ENCODE data around the gene SMTN.
"Not testable (repeated sequence)": the region's sequence is repeated elsewhere in the genome, so short reads cannot be mapped to it uniquely, and the experiment has no call there.

SMTN gene

DNA sequence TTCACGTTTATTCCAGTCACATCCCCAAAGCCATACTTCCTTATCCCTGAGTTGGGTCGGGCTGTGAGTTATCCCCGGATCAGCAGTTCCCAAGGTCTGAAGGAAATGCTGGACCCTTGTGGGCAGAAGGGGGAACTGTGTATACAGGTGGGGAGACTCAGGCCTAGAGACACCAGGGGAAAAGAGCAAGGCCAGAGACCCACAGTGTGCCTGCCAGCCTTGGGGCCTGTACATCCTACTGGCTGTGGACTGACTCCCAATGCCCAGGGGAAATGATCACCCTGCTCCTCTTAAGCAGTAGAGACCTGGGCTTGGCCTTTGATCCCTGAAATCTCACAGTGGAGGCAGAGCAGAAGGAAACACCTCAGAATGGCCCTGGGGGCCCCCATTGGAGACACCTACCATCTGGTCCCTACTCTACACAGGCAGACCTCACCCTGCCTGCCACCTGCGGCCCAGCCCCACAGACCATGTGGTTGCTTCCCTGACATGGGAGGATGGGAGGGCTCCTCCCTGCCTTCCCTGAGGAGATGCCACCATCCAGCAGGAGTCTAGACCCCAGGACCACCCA is 25.0 kb downstream of the SMTN start:
- peaks cover 17 to 21% of the 10 kb centered on the region in 2 donors for H3K36me3 ChIP-seq (ENCODE audit: control insufficient read depth in 2 of 2, insufficient read depth in 2 of 2, low read length in 2 of 2)
- peak overlapping the region; percentile 90 to 97 for H3K4me3 ChIP-seq (ENCODE audit: low read length in 2 of 2)
- H3K27me3 ChIP-seq (ENCODE audit: control insufficient read depth in 1 of 2, insufficient read depth in 2 of 2, low read length in 2 of 2) = no peaks in the 10 kb centered on the region
- no peaks in the 10 kb centered on the region for H3K9me3 ChIP-seq (ENCODE audit: control insufficient read depth in 2 of 2, low read length in 2 of 2)
- H3K27ac ChIP-seq (ENCODE audit: low read length) = peak overlapping the region; percentile 99
- H3K9ac ChIP-seq (ENCODE audit: low read length in 2 of 2) = peak overlapping the region; percentile 99 to 100
- peaks cover 59% of the 10 kb centered on the region for H3K4me1 ChIP-seq (ENCODE audit: control insufficient read depth, insufficient read depth, low read length)

DNA sequence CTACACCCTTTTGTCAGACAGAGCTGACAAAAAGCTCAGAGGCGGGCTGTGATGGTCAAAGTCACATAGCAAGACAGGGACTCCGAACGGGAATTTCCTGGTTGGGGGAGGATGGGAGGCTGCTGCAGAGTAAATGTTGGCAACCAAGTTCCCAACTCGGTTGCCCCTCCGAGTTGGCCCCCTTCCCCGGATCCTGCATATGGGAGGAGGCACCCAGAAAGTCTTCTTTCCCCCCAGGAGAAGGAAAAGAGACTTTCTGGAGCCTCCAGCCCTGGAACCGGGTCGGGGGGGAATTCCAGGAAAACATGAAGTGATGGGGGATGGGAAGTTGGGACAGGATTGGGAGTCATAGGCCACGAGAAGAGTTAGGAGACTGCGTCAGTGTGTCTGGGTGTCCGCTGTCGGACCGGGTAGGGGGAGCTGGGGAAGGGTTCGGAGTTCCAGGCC is 25.6 kb downstream of the SMTN start:
- Histone ChIP-seq H3K4me3 (ENCODE audit: low read length in 2 of 2) (peak overlapping the region; percentile 90 to 97), H3K9me3 (ENCODE audit: control insufficient read depth in 2 of 2, low read length in 2 of 2) (no peaks in the 10 kb centered on the region), H3K36me3 (ENCODE audit: control insufficient read depth in 2 of 2, insufficient read depth in 2 of 2, low read length in 2 of 2) (peaks cover 15 to 17% of the 10 kb centered on the region in 2 donors), H3K27ac (ENCODE audit: low read length) (peak overlapping the region; percentile 99), H3K9ac (ENCODE audit: low read length in 2 of 2) (peak overlapping the region; percentile 99 to 100), H3K27me3 (ENCODE audit: control insufficient read depth in 1 of 2, insufficient read depth in 2 of 2, low read length in 2 of 2) (no peaks in the 10 kb centered on the region), H3K4me1 (ENCODE audit: control insufficient read depth, insufficient read depth, low read length) (peaks cover 54% of the 10 kb centered on the region)

DNA sequence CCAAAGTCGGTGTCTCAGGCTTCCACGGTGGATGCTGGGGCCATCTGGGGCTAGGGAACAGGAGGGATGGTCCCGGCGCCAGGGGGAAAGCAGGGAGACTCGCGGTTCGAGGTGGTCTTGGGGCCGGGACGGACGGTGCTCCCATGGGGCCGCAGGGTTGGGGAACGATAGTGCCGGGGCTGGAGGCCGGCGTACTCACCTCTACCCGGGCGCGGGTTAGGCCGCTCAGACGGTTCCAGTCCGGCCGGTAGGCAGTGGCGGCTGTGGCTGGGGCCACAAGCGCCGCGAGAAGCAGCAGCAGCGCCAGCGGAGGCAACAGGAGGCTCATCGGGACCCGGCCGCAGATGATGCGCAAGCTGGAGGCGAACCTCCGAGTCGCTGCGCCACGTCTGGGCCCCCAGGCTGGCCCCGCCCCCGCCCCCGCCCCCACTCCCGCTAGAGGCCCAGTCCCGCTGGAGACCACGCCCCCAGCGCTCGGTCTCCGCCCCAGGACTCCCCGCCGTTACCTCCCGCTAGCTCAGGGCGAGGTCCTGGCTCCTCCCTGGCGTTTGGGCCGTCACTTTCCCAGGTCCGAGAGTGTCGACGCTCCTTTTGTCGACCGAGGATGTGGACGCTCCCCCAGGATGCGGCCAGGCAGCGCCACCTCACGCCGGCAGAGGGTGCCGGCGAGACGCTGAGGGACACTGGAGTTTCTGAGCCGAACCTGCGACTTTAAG is 26.2 kb downstream of the SMTN start, which contains the start of gene SELENOM:
SELENOM (minus strand) TSS at position 391 of the 716 bp plus-strand sequence; CDS start at position 328, 63 bp downstream.
- Histone ChIP-seq H3K27me3 (ENCODE audit: control insufficient read depth in 1 of 2, insufficient read depth in 2 of 2, low read length in 2 of 2) (no peaks in the 10 kb centered on the region), H3K27ac (ENCODE audit: low read length) (peak within 1 kb of the TSS; percentile 99), H3K9me3 (ENCODE audit: control insufficient read depth in 2 of 2, low read length in 2 of 2) (no peaks in the 10 kb centered on the region), H3K4me1 (ENCODE audit: control insufficient read depth, insufficient read depth, low read length) (peaks cover 48% of the 10 kb centered on the region), H3K4me3 (ENCODE audit: low read length in 2 of 2) (peak within 1 kb of the TSS; percentile 90 to 97), H3K9ac (ENCODE audit: low read length in 2 of 2) (peak within 1 kb of the TSS; percentile 99 to 100), H3K36me3 (ENCODE audit: control insufficient read depth in 2 of 2, insufficient read depth in 2 of 2, low read length in 2 of 2) (peaks cover 12 to 15% of the 10 kb centered on the region in 2 donors)

DNA sequence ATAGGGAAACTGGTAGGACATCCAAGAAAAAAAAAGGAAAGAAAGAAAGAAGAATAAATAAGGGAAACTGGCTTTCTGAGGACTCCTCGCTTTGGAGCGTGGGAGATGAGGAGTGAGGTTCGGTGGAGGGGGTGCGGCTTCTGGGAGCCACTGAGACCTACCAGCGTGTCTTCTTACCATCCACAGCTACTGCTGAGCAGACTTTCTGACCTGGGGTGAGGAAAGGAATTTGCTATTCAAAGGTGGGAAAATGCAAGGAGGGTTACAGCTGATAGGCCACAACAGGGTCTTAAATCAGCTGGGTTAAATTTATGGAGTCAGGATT is 26.7 kb downstream of the SMTN start:
- Histone ChIP-seq H3K4me1 (ENCODE audit: control insufficient read depth, insufficient read depth, low read length) (peaks cover 44% of the 10 kb centered on the region), H3K9me3 (ENCODE audit: control insufficient read depth in 2 of 2, low read length in 2 of 2) (no peaks in the 10 kb centered on the region), H3K27ac (ENCODE audit: low read length) (peak overlapping the region; percentile 99), H3K9ac (ENCODE audit: low read length in 2 of 2) (peak overlapping the region; percentile 72 to 76), H3K4me3 (ENCODE audit: low read length in 2 of 2) (peak overlapping the region; percentile 67 to 97), H3K36me3 (ENCODE audit: control insufficient read depth in 2 of 2, insufficient read depth in 2 of 2, low read length in 2 of 2) (peaks cover 12 to 13% of the 10 kb centered on the region in 2 donors), H3K27me3 (ENCODE audit: control insufficient read depth in 1 of 2, insufficient read depth in 2 of 2, low read length in 2 of 2) (no peaks in the 10 kb centered on the region)

DNA sequence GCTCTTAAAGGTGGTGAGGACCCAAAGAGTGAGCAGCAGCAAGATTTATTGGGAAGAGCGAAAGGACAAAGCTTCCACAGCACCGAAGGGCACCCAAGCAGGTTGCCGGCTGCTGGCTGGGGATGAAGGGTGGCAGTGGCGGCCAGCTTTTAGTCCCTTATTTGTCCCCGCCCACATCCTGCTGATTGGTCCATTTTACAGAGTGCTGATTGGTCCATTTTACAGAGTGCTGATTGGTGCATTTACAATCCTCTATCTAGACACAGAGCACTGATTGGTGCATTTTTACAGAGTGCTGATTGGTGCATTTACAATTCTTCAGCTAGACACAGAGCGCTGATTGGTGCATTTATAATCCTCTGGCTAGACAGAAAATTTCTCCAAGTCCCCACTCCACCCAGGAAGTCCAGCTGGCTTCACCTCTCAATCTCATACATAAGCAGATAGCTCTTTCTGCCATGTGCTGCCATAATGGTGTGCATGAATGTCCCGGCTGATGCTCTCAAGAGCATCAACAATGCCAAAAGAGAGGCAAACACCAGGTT is 31.5 kb downstream of the SMTN start:
- H3K36me3 ChIP-seq (ENCODE audit: control insufficient read depth in 2 of 2, insufficient read depth in 2 of 2, low read length in 2 of 2); H3K4me1 ChIP-seq (ENCODE audit: control insufficient read depth, insufficient read depth, low read length); H3K27me3 ChIP-seq (ENCODE audit: control insufficient read depth in 1 of 2, insufficient read depth in 2 of 2, low read length in 2 of 2); H3K27ac ChIP-seq (ENCODE audit: low read length); H3K9ac ChIP-seq (ENCODE audit: low read length in 2 of 2); H3K4me3 ChIP-seq (ENCODE audit: low read length in 2 of 2); H3K9me3 ChIP-seq (ENCODE audit: control insufficient read depth in 2 of 2, low read length in 2 of 2): not testable (repeated sequence)

DNA sequence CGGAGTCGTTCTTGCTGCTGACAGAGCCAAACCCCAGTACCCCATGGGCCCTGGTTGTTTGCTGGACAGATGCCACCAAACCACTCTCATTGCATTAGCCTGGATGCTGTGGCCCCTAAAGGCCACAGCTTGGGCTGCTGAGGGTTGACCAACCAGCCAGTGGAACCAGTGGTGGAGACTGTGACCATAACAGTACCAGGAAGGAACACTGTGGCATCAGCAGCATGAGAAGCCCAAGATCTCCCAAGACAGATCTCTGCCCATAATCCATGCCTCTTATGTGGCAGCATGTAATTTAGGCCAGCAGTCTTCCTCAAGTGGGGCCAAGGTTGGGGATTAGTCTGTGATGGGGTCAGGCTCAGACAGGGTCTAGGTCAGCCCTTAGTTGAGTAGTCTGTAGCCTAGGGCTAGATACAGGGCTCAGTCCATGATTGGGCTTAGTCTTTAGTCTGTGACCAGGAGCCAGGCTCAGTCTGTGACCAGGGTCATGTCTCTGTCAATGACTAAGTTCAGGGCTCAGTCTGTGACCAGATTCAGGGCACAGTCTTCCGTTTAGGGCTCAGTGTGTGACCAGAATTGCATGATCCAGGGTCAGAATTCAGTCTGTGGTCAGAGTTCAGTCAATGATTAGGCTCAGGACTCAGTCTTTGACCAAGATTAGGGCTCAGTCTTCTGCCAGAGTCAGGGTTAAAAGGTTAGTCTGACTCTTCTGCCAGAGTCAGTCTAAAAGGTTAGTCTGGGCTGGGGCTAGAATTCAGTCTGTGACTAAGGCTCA is 37.1 kb downstream of the SMTN start:
- Histone ChIP-seq H3K9me3 (ENCODE audit: control insufficient read depth in 2 of 2, low read length in 2 of 2) (no peaks in the 10 kb centered on the region), H3K4me1 (ENCODE audit: control insufficient read depth, insufficient read depth, low read length) (peaks cover 19% of the 10 kb centered on the region), H3K27me3 (ENCODE audit: control insufficient read depth in 1 of 2, insufficient read depth in 2 of 2, low read length in 2 of 2) (no peaks in the 10 kb centered on the region), H3K4me3 (ENCODE audit: low read length in 2 of 2) (no peak overlapping the region), H3K36me3 (ENCODE audit: control insufficient read depth in 2 of 2, insufficient read depth in 2 of 2, low read length in 2 of 2) (no peaks in the 10 kb centered on the region), H3K9ac (ENCODE audit: low read length in 2 of 2) (no peak overlapping the region), H3K27ac (ENCODE audit: low read length) (no peak overlapping the region)

DNA sequence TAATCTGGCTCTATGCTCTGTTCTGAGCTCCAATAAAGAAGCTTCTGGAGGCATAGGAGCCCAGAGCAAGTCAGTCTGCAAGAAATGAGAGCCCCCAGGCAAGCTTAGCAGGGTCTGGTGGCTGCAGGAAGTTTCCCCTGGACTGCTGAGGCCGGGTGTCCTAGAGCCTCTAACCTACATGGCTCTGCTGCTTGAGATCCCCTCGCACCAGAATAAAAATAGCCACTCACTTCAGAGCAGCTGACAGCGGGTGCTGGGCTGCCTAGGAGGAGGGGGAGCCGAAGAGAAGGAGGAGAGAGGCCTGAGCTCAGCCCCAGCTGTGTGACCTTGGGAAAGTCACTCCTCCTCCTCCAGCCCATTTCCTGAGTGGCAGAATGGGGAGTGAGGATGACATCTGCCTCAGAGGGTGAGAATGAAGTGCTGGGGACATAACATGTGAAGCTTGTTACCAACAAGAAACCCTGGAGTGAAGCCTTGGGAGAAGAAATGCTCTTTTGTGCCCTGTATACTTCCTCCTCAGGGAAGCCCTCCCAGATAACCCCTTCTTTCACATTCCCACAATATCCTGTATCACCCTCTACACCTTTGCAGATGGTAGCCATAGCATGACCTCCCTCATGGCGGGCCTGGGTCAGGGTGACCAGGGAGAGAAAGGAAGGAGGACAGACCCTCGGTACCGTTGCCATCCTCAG is 38.1 kb downstream of the SMTN start:
- Histone ChIP-seq H3K36me3 (ENCODE audit: control insufficient read depth in 2 of 2, insufficient read depth in 2 of 2, low read length in 2 of 2) (no peaks in the 10 kb centered on the region), H3K4me3 (ENCODE audit: low read length in 2 of 2) (no peak overlapping the region), H3K27me3 (ENCODE audit: control insufficient read depth in 1 of 2, insufficient read depth in 2 of 2, low read length in 2 of 2) (no peaks in the 10 kb centered on the region), H3K27ac (ENCODE audit: low read length) (no peak overlapping the region), H3K9me3 (ENCODE audit: control insufficient read depth in 2 of 2, low read length in 2 of 2) (no peaks in the 10 kb centered on the region), H3K4me1 (ENCODE audit: control insufficient read depth, insufficient read depth, low read length) (peaks cover 26% of the 10 kb centered on the region), H3K9ac (ENCODE audit: low read length in 2 of 2) (no peak overlapping the region)

DNA sequence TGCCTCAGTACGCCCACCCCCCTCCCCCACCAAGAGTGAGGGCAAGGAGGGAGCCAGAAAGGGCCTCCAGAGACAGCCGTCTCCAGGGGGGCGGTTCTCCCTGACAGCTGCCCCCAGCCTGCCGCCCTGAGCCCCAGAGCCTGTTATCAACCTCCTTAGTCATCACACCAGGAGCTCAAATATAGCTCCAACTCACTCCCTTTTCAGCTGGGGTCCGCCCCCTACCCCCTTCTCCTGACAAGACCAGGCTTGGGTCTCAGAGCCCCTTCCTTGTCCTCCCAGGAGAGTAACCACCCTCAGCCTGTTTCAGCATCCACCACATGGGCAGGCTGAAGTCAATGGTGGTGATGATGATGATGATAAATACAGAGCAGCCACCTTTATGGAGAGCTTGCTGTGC is 39.1 kb downstream of the SMTN start:
- H3K4me1 ChIP-seq (ENCODE audit: control insufficient read depth, insufficient read depth, low read length) = peaks cover 27% of the 10 kb centered on the region

DNA sequence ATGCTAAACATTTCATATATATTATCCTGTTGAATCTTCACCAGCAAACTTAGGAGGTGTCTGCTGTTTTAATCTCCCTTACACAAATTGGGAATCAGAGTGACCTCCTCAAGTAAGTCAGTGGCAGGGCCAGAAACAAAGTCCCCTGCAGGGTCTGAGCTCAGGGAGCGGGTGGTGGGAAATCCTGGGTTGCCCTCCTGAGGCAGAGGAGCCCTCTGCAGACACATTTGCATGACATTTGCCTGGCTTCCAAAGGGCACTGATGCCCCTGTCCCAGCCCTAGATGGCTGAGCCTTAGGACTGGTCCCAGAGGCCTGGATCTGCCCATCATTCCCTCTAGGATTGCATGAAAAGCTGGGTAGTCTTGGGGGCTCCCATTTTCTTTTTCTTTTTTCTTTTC is 39.5 kb downstream of the SMTN start:
- no peaks in the 10 kb centered on the region for H3K36me3 ChIP-seq (ENCODE audit: control insufficient read depth in 2 of 2, insufficient read depth in 2 of 2, low read length in 2 of 2)
- no peak overlapping the region for H3K27ac ChIP-seq (ENCODE audit: low read length)
- peaks cover 27% of the 10 kb centered on the region for H3K4me1 ChIP-seq (ENCODE audit: control insufficient read depth, insufficient read depth, low read length)
- H3K4me3 ChIP-seq (ENCODE audit: low read length in 2 of 2) = no peak overlapping the region
- no peaks in the 10 kb centered on the region for H3K9me3 ChIP-seq (ENCODE audit: control insufficient read depth in 2 of 2, low read length in 2 of 2)
- no peak overlapping the region for H3K9ac ChIP-seq (ENCODE audit: low read length in 2 of 2)
- no peaks in the 10 kb centered on the region for H3K27me3 ChIP-seq (ENCODE audit: control insufficient read depth in 1 of 2, insufficient read depth in 2 of 2, low read length in 2 of 2)

More for the DNA sequence above, 39.1 kb downstream of the SMTN start:
- Histone ChIP-seq H3K36me3 (ENCODE audit: control insufficient read depth in 2 of 2, insufficient read depth in 2 of 2, low read length in 2 of 2) (no peaks in the 10 kb centered on the region), H3K9me3 (ENCODE audit: control insufficient read depth in 2 of 2, low read length in 2 of 2) (no peaks in the 10 kb centered on the region), H3K4me3 (ENCODE audit: low read length in 2 of 2) (no peak overlapping the region), H3K9ac (ENCODE audit: low read length in 2 of 2) (no peak overlapping the region), H3K27ac (ENCODE audit: low read length) (no peak overlapping the region), H3K27me3 (ENCODE audit: control insufficient read depth in 1 of 2, insufficient read depth in 2 of 2, low read length in 2 of 2) (no peaks in the 10 kb centered on the region)

DNA sequence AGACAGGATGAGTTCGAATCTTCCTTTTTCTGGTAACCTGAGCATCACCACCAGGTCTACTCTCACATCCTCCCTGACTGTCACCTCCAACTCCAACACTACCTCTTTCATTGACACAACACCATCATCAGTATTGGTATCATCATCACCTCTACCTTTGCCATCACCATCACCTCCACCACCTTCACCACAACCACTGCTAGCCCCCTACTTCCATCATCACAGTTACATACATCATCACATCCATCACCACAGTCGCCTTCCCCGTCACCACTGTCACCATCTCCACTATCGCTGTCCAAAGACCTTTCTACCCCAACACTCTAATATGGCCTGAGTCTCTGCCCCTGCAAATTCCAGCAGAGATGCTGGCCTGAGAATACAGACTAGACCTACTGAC is 40.3 kb downstream of the SMTN start:
- no peaks in the 10 kb centered on the region for H3K9me3 ChIP-seq (ENCODE audit: control insufficient read depth in 2 of 2, low read length in 2 of 2)
- no peaks in the 10 kb centered on the region for H3K27me3 ChIP-seq (ENCODE audit: control insufficient read depth in 1 of 2, insufficient read depth in 2 of 2, low read length in 2 of 2)
- no peak overlapping the region for H3K9ac ChIP-seq (ENCODE audit: low read length in 2 of 2)
- H3K27ac ChIP-seq (ENCODE audit: low read length) = no peak overlapping the region
- no peaks in the 10 kb centered on the region for H3K36me3 ChIP-seq (ENCODE audit: control insufficient read depth in 2 of 2, insufficient read depth in 2 of 2, low read length in 2 of 2)
- H3K4me3 ChIP-seq (ENCODE audit: low read length in 2 of 2) = no peak overlapping the region
- H3K4me1 ChIP-seq (ENCODE audit: control insufficient read depth, insufficient read depth, low read length) = peaks cover 27% of the 10 kb centered on the region

All from stomach smooth muscle (tissue), 2 donors.